Activated CD4-positive, alpha-beta T cell treated with anti-CD3 and anti-CD28 coated beads, Interleukin-2, amount 50 U/mL, for 16 hours (primary cell): ENCODE results near the gene RNF168.
"Not testable (repeated sequence)": the region's sequence is repeated elsewhere in the genome, so short reads cannot be mapped to it uniquely, and the experiment has no call there.

Source experiments
- DNase-seq: peaks from one replicate; pipeline ENCODE4 v3.0.0-alpha.2; 2020

Gene RNF168

GRCh38 chr3:196514913-196515621 lies 11.5 kb upstream of the RNF168 start, which contains the start of gene SMCO1:
Gene SMCO1, minus strand, starts transcription at chr3:196515346. Its CDS starts 137 bp downstream, at chr3:196515209.
- DNase-seq, result no peak

GRCh38 chr3:196514350-196514716 lies 10.8 kb upstream of the RNF168 start:
- no peak for DNase-seq

- DNase-seq, result no peak
These were observed 10.3 kb upstream of the RNF168 start for GRCh38 chr3:196513697-196514349.

- not testable (repeated sequence) for DNase-seq
These were observed 8.3 kb upstream of the RNF168 start for GRCh38 chr3:196511646-196512425.

GRCh38 chr3:196511108-196511507 lies 7.5 kb upstream of the RNF168 start:
- not testable (repeated sequence) for DNase-seq

- DNase-seq, result no peak
These were observed 3.1 kb upstream of the RNF168 start for GRCh38 chr3:196506687-196507086.

- no peak for DNase-seq
These were observed 988 bp upstream of the RNF168 start for GRCh38 chr3:196504556-196504955.

GRCh38 chr3:196504077-196504398 lies 470 bp upstream of the RNF168 start:
- DNase-seq, result not testable (repeated sequence)

- DNase-seq, result peak; percentile 81
These were observed 783 bp downstream of the RNF168 start for GRCh38 chr3:196502775-196503195.

GRCh38 chr3:196501316-196502044 lies 2.1 kb downstream of the RNF168 start:
- DNase-seq, result peak; percentile 36

- DNase-seq, result no peak
These were observed 3.6 kb downstream of the RNF168 start for GRCh38 chr3:196499807-196500524.

- no peak for DNase-seq
These were observed 4.5 kb downstream of the RNF168 start for GRCh38 chr3:196499061-196499460.

GRCh38 chr3:196498297-196498696 lies 5.3 kb downstream of the RNF168 start:
- no peak for DNase-seq

- DNase-seq, result no peak
These were observed 7.4 kb downstream of the RNF168 start for GRCh38 chr3:196496183-196496582.

- no peak for DNase-seq
These were observed 10.3 kb downstream of the RNF168 start for GRCh38 chr3:196493292-196493691.

- no peak for DNase-seq
These were observed 11.5 kb downstream of the RNF168 start for GRCh38 chr3:196492080-196492479.

- DNase-seq, result no peak
These were observed 13.8 kb downstream of the RNF168 start for GRCh38 chr3:196489747-196490146.

- no peak for DNase-seq
These were observed 17.3 kb downstream of the RNF168 start for GRCh38 chr3:196486263-196486662.

GRCh38 chr3:196477678-196478077 lies 25.9 kb downstream of the RNF168 start:
- DNase-seq, result no peak

- no peak for DNase-seq
These were observed 31.3 kb downstream of the RNF168 start for GRCh38 chr3:196472286-196472685.

GRCh38 chr3:196471551-196471950 lies 32.0 kb downstream of the RNF168 start:
- DNase-seq, result no peak

- DNase-seq, result not testable (repeated sequence)
These were observed 33.4 kb downstream of the RNF168 start for GRCh38 chr3:196470182-196470581.
